ENCODE data around the gene NKX2-3. TPM values are rescaled to one million over a fixed set of nuclear protein-coding genes. Genes with fewer than 3 reads are reported as not detected.
A peak's percentile ranks its signal among the peaks of the same experiment; 100 is the strongest.

Gene NKX2-3
- total and polyA plus RNA-seq, 2 donors from 2014 or later, result not detected

- no peak overlapping the region for H3K27ac ChIP-seq (ENCODE audit: low read depth in 2 of 2, low read length in 2 of 2)
- H3K36me3 ChIP-seq (ENCODE audit: control insufficient read depth in 2 of 3, insufficient read depth in 3 of 3, low read length in 3 of 3), result no peaks in the 10 kb centered on the region
- H3K4me1 ChIP-seq (ENCODE audit: control insufficient read depth in 2 of 3, insufficient read depth in 2 of 3, low read depth in 1 of 3, low read length in 3 of 3), result peaks cover 0 to 14% (median 0%) of the 10 kb centered on the region in 3 donors
- no peak overlapping the region for H3K9ac ChIP-seq (ENCODE audit: low read length in 3 of 3)
- no peak overlapping the region for H3K4me3 ChIP-seq (ENCODE audit: low read length in 3 of 3)
- DNase-seq, result peak in 2 of 5 donors; percentile 37 to 52
- peaks cover 72% of the 10 kb centered on the region for H3K27me3 ChIP-seq (ENCODE audit: control insufficient read depth, insufficient read depth, low read length)
- no peaks in the 10 kb centered on the region for H3K9me3 ChIP-seq (ENCODE audit: control insufficient read depth in 2 of 3, insufficient read depth in 1 of 3, low read length in 3 of 3)
- TF ChIP-seq, protein P1, sequence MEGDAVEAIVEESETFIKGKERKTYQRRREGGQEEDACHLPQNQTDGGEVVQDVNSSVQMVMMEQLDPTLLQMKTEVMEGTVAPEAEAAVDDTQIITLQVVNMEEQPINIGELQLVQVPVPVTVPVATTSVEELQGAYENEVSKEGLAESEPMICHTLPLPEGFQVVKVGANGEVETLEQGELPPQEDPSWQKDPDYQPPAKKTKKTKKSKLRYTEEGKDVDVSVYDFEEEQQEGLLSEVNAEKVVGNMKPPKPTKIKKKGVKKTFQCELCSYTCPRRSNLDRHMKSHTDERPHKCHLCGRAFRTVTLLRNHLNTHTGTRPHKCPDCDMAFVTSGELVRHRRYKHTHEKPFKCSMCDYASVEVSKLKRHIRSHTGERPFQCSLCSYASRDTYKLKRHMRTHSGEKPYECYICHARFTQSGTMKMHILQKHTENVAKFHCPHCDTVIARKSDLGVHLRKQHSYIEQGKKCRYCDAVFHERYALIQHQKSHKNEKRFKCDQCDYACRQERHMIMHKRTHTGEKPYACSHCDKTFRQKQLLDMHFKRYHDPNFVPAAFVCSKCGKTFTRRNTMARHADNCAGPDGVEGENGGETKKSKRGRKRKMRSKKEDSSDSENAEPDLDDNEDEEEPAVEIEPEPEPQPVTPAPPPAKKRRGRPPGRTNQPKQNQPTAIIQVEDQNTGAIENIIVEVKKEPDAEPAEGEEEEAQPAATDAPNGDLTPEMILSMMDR (IDR thresholded peaks at IDR 0.05; ENCODE audit: borderline replicate concordance, extremely low read depth, insufficient read depth), result no peak
- no peak for FAIRE-seq
- intact Hi-C loops (cut with DNase I), result no loop called here
These were observed 3.1 kb downstream of the NKX2-3 start for GRCh38 chr10:99535764-99536337.

GRCh38 chr10:99536338-99537085, 3.8 kb downstream of the NKX2-3 start:
- no peak overlapping the region for H3K4me3 ChIP-seq (ENCODE audit: low read length in 3 of 3)
- intact Hi-C loops (cut with DNase I), result no loop called here
- TF ChIP-seq, protein P1 (IDR thresholded peaks at IDR 0.05; ENCODE audit: borderline replicate concordance, extremely low read depth, insufficient read depth), result no peak
- FAIRE-seq, result no peak
- peaks cover 0 to 14% (median 0%) of the 10 kb centered on the region in 3 donors for H3K4me1 ChIP-seq (ENCODE audit: control insufficient read depth in 2 of 3, insufficient read depth in 2 of 3, low read depth in 1 of 3, low read length in 3 of 3)
- no peaks in the 10 kb centered on the region for H3K9me3 ChIP-seq (ENCODE audit: control insufficient read depth in 2 of 3, insufficient read depth in 1 of 3, low read length in 3 of 3)
- no peaks in the 10 kb centered on the region for H3K36me3 ChIP-seq (ENCODE audit: control insufficient read depth in 2 of 3, insufficient read depth in 3 of 3, low read length in 3 of 3)
- H3K27me3 ChIP-seq (ENCODE audit: control insufficient read depth, insufficient read depth, low read length), result peaks cover 72% of the 10 kb centered on the region
- peak in 2 of 5 donors; percentile 58 to 63 for DNase-seq
- no peak overlapping the region for H3K27ac ChIP-seq (ENCODE audit: low read depth in 2 of 2, low read length in 2 of 2)
- H3K9ac ChIP-seq (ENCODE audit: low read length in 3 of 3), result no peak overlapping the region

DNA sequence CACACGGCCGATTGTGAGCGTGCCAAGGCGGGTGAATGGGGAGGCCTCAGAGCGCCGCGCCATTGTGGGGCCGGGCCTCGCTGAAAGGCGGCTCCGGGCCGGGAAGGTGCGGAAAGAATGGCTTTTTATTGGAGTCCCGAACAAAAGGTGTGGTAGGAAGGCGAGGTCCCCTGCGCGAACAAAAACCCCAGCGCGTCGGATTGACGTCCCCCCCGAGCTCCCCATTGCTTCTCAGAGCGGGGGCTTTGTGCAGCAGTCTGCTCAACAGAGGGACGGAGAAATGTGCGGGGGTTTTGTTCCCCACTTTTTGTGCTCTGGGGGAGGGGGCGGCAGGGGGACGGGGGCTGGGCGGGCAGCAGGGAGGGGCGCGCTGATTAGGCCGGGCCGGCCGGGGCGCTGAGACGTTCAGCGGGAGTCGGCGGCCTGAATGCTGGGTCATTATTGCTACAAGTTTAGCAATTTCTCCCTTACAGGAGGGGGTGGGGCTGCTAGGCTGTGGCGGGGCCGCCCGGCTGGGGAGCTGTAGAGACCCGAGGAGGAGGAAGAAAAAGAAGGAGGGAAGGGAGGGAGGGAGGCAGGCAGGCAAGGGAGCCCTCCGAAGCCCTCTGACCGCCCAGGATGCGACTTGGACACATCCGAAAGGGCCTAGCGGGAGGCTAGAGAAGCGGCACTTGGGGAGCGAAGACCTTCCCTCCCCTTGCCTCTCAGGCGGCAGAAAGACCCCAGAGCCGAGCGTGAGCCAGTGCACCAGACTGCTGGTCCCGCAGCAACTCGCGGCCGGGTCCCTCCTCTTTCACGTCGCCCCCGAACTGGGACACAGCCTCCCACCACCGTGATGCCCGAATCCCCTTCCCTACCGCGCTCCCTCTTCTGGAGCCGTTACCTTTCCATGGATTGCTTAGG, 4.6 kb downstream of the NKX2-3 start:
- Histone ChIP-seq H3K9ac (ENCODE audit: low read length in 3 of 3) (no peak overlapping the region), H3K4me3 (ENCODE audit: low read length in 3 of 3) (no peak overlapping the region), H3K36me3 (ENCODE audit: control insufficient read depth in 2 of 3, insufficient read depth in 3 of 3, low read length in 3 of 3) (no peaks in the 10 kb centered on the region), H3K27me3 (ENCODE audit: control insufficient read depth, insufficient read depth, low read length) (peaks cover 68% of the 10 kb centered on the region), H3K27ac (ENCODE audit: low read depth in 2 of 2, low read length in 2 of 2) (no peak overlapping the region), H3K9me3 (ENCODE audit: control insufficient read depth in 2 of 3, insufficient read depth in 1 of 3, low read length in 3 of 3) (no peaks in the 10 kb centered on the region), H3K4me1 (ENCODE audit: control insufficient read depth in 2 of 3, insufficient read depth in 2 of 3, low read depth in 1 of 3, low read length in 3 of 3) (peaks cover 0 to 14% (median 0%) of the 10 kb centered on the region in 3 donors)
- intact Hi-C loops (cut with DNase I), result no loop called here
- DNase-seq (no peak), FAIRE-seq (no peak)
- TF ChIP-seq, protein P1 (IDR thresholded peaks at IDR 0.05; ENCODE audit: borderline replicate concordance, extremely low read depth, insufficient read depth), result no peak
